ENCODE data around the gene POU2F2.

- TF ChIP-seq, protein P1, sequence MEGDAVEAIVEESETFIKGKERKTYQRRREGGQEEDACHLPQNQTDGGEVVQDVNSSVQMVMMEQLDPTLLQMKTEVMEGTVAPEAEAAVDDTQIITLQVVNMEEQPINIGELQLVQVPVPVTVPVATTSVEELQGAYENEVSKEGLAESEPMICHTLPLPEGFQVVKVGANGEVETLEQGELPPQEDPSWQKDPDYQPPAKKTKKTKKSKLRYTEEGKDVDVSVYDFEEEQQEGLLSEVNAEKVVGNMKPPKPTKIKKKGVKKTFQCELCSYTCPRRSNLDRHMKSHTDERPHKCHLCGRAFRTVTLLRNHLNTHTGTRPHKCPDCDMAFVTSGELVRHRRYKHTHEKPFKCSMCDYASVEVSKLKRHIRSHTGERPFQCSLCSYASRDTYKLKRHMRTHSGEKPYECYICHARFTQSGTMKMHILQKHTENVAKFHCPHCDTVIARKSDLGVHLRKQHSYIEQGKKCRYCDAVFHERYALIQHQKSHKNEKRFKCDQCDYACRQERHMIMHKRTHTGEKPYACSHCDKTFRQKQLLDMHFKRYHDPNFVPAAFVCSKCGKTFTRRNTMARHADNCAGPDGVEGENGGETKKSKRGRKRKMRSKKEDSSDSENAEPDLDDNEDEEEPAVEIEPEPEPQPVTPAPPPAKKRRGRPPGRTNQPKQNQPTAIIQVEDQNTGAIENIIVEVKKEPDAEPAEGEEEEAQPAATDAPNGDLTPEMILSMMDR (IDR thresholded peaks at IDR 0.05; ENCODE audit: borderline replicate concordance, extremely low read depth, low read length, poor library complexity, severe bottlenecking): no peak
- TF ChIP-seq EZH2 (IDR thresholded peaks at IDR 0.05; ENCODE audit: borderline replicate concordance, low read depth, low read length, severe bottlenecking): no peak
These were observed 41.9 kb upstream of the POU2F2 start for GRCh38 chr19:42174188-42174587.
